Vagina (tissue), 2 donors: ENCODE results near the gene PI16.

Experiments used
- CTCF ChIP-seq, 3 experiments: fragments of 450-650 bp in 2 of 3; fragments of 200-600 bp in 1 of 3; sonication (generic) in 1 of 3; IDR thresholded peaks; one replicate each; pipeline ENCODE4 v1.5.1; 2017 to 2019; ENCODE audit warnings: antibody characterized with exemption in 3 of 3, mild to moderate bottlenecking in 2 of 3, moderate library complexity in 2 of 3
- POLR2A ChIP-seq, 2 donors: fragments of 450-650 bp; IDR thresholded peaks; one replicate each; pipeline ENCODE4 v1.6.1; 2017; ENCODE audit warnings: antibody characterized with exemption in 2 of 2, mild to moderate bottlenecking in 2 of 2, moderate library complexity in 2 of 2
- POLR2AphosphoS5 ChIP-seq, 2 donors: sonication (generic); formaldehyde crosslinking; IDR thresholded peaks; one replicate each; pipeline ENCODE4 v1.9.0; 2017; ENCODE audit warnings: antibody characterized with exemption in 2 of 2, mild to moderate bottlenecking in 2 of 2, low read depth in 1 of 2; ENCODE audit not compliant: insufficient read depth in 1 of 2

- TF ChIP-seq CTCF (IDR thresholded peaks at IDR 0.05) (no peak), POLR2A (IDR thresholded peaks at IDR 0.05) (no peak), POLR2AphosphoS5 (IDR thresholded peaks at IDR 0.05; ENCODE audit: insufficient read depth in 1 of 2, low read depth in 1 of 2) (no peak)
Observed at GRCh38 chr6:36955671-36956445, 1.3 kb downstream of the PI16 start.
